HUDEP-2 (cell line): ENCODE results near the gene FEZF1.

Experiments used
- DNase-seq, 76 experiments: peaks; one replicate each; lab custom pipeline; 2025; ENCODE audit not compliant: unreplicated experiment in 76 of 76; lab: John Stamatoyannopoulos, UW

Gene FEZF1

GRCh38 chr7:122304319-122304975, at the start of gene FEZF1:
Gene FEZF1 (minus strand): TSS chr7:122304750. CDS start chr7:122304437, 313 bp downstream.
- no peak for DNase-seq

DNA sequence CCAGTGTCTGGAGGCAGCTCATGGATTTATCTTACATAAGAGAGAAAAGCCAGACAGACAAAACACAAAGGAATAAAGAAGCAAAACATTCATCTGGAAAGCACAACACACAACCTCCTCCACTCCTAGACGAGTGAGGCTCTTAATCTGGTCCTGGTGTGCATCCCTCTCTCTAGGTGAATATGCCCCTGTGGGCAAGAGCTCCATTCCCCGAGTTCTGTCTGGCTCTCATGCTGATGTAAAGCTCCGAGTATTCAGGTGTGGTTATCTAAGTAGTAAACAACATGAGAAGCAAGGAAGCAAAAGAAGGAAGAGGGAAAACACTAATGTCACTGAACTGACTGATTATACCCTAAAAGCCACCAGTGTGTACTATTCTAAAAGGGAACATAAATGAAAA, 47.9 kb upstream of the FEZF1 start:
- no peak for DNase-seq

DNA sequence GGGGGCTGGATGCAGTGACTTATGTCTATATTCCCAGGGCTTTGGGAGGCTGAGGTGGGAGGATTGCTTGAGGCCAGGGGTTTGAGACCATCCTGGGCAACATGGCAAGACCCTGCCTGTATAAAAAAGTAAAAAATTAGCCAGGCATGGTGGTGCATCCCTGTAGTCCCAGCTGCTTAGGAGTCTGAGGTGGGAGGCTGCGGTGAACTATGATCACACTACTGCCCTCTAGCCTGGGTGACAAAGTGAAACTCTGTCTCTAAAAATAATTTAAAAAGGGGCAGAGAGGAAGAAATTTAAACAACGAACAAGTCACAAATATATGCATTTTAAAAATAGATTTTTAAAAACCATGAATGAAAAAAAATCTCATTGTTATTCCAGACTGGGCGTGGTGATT, 46.2 kb upstream of the FEZF1 start:
- DNase-seq: no peak

DNA sequence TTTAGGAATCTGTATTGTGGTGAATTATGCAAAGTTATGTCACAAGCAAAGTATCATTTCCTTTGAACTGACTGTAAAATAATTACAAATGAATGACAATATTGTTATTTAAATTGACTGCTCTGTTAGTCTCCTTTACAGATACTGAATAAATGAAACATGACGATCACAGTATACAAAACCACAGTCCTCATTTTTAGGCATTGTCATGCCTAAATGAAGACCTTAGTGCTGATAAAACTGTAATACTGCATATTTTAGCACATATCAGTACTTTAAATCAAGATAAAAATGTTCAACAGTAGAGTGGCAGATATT, 39.7 kb upstream of the FEZF1 start:
- no peak for DNase-seq

DNA sequence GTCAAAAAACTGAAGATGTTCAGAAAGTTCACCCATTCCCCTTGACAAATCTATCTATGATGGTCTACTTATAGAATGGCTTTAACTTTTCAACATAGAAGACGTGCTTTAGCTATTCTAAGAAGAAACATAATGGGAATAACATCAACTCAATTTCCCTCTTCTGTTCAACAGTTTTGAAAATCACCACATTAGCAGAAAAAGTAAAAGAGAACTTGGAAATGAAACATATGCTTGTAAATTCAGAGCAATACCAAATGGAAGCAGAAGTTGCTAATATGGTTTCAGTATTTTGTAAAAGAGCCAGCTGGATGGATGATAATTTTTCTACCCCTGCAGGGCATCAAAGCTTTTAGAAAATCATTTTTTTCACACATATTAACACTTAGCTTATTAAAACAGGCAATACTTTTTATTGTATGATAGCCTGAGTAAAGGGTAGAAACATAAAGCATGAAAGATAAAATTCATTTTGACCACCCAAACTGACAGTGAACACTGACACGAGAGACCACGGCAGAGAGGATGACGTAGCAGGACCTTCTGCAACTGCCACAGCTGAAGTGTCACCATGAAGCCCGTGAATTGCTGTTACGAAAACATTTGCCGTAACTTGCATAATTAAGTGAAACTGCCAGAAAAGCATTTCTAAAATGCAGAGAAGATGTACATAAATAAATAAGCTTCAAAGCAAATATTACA, 39.2 kb upstream of the FEZF1 start:
- DNase-seq: no peak

GRCh38 chr7:122340427-122340826, 35.9 kb upstream of the FEZF1 start:
- no peak for DNase-seq

DNA sequence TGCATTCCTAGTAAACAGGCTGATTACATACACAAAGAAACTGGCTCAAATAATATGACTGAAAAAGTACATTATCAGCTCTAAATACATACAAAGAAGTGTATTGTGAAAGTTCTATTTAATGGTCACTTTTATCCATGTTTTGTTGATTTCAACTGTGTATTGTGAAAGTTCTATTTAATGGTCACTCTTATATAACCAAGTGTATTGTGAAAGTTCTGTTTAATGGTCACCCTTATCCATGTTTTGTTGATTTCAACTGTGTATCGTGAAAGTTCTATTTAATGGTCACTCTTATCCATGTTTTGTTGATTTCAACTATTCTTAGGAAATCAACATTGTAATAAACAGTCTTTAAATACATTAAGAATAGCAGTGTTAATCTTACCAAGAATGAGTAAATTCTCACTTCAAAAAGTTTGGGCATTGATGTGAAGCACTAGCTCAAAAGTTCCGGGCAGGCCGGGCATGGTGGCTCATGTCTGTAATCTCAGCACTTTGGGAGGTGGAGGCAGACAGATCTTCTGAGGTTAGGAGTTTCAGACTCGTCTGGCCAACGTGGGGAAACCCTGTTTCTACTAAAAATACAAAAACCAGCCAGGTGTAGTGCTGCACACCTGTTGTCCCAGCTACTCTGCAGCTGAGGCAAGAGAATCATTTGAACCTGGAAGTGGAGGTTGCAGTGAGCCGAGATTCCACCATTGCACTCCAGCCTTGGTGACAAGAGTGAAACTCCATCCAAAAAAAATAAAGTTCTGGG, 34.8 kb upstream of the FEZF1 start:
- DNase-seq: no peak

GRCh38 chr7:122337011-122337410, 32.5 kb upstream of the FEZF1 start:
- DNase-seq: no peak

DNA sequence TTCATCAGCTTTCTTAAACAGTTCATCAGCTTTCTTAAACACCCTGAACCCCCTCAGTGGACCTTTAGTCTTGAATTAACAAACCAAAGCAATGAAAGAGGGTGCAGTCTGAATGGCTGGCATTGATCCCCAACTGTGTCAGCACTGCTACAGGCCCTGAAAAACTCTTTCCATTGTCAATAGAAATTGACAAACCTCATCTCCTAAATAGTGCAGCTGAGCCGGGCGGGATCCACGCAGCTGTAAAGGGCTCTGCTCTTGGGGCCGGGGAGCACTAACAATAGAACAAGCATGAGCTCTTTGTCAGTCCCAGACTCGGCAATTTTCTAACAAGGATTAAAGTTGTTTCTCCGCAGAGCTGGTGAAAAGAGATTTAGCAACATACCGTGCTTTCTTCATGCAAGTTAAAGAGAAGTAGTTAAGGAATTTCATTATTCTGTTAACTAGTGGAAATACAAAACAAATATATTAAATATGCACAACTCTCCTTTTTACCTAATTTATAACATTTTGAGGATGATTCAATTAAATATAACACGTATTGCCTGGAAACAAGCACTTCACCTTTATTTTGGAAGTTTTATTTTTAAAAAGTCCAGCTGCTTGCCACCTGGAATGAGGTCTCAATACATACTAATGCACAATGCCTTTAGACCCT, 24.7 kb upstream of the FEZF1 start:
- no peak for DNase-seq

GRCh38 chr7:122327969-122328368, 23.4 kb upstream of the FEZF1 start:
- DNase-seq: no peak

DNA sequence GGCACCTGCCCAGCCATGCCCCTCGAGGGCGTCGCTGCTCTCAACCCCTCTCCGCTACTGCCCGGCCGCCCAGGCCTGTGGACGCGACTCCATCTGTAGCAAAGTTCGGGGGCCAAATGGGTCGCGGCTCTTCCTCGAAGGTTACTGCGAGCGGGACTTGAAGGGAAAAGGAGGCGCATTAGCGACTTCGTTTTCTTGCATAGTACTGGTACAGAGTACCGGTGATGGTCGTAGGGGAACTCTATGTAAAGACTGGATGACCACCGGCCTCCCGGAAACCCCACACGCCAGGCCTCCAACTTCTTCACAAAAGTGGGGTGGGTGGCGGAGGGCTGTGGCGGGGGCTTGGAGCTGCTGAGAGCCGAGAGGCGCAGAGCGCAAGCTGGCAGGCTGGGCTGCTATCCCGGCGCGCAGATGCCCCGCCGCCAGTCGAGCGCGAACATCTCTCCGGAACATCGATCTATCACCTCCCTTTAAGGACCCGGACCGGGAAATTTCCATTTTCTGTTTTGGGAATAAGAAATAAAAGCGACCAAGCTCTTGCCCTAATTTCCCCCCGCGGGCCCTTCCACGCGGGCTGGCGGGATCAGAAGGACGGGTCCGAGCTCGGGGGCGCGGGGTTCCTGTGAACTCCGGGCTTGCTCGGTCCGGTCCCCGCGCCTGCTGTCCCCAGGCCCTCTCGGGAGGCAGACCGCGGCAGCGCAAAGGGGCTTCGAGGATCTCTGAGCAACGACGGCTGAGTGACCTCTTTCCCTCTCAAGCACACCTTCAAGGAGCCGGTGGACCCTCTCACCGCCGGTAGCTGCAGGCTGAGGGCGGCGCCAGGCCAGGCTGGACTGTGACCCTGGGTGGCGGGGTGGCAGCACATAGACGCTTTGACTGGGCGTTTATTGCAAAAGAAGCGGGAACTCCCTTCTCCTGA, 12.2 kb upstream of the FEZF1 start:
- DNase-seq: no peak

DNA sequence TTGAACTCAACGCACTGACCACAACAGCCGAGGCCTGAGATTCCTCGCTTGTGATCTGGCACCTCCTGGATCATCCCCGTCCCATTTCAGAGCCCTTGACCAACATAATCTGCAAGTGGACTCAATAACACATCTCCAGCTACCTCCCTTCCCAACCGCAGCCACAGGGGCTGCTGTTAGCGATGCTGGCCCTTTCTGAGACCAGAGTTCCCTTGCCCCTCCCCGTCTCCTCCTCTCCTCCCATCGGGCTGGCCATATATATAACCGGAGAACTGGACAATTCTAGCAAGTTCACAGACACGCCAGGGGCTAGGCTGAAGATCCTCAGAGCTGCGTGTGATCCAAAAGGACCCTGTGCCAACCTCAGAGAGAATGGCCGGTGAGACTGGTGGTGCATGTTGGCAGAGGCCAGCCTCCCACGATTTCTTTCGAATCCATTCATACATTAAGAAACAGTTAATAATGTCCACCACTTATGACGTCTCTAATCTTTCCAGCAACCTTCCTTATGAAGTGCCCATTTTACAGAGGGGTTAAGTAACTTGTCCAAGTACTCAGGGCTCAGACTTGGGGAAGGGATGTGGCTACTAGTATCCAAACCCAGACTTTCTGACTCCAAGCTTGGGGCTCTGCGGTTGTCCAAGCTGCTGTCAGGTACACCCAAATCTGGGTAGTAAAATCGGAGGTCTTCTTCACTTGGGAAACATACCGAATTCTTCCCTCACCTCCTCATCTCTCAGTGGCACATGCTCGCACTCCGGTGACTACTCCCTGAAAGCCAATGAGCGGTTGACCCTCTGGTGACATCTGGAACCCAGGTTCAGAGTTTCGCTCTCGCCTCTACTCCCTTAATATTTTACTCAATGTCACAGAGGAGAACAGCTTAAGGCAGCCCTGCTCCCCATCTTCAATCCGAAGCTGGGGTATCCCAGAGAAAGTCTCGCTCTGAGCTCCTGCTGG, 11.2 kb upstream of the FEZF1 start:
- no peak for DNase-seq

DNA sequence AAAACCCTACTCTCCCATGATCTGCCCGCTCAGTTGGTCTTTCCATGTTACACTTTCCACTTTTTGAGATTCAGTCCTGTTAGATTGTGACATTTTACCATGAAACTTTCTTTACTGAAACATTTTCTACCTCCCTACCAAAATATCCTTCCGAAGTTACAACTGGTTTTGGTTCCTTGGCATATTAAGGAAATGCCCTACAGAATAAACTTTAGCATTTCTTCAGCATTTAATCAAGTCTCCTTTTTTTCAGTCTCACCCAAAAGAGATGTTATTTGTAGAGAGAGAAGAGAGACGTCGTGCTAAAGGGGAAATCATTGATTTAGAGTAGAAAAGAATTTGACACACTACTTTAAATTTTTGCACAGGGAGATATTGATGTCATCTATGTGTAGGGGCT, 9.7 kb upstream of the FEZF1 start:
- DNase-seq: no peak

DNA sequence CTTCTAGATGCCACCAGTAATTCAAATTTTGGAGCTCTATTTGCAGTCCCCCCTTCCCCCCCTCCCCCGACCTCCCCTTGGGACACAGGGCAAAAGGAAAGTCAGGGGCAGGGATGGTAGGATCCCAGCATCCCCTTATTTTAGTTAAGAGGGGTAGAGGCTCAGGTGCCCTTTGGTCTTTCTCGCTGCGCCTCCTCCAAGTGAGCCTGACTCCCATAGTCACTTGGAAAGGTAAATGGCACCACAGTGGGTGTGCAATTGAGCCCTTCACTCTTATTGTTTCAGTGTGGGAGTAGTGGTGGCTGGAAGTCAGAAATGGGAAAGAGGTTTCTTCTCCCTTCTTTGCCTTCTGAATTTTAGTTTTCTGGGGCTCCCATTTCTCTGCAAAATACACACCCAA, 8.2 kb upstream of the FEZF1 start:
- DNase-seq: no peak

DNA sequence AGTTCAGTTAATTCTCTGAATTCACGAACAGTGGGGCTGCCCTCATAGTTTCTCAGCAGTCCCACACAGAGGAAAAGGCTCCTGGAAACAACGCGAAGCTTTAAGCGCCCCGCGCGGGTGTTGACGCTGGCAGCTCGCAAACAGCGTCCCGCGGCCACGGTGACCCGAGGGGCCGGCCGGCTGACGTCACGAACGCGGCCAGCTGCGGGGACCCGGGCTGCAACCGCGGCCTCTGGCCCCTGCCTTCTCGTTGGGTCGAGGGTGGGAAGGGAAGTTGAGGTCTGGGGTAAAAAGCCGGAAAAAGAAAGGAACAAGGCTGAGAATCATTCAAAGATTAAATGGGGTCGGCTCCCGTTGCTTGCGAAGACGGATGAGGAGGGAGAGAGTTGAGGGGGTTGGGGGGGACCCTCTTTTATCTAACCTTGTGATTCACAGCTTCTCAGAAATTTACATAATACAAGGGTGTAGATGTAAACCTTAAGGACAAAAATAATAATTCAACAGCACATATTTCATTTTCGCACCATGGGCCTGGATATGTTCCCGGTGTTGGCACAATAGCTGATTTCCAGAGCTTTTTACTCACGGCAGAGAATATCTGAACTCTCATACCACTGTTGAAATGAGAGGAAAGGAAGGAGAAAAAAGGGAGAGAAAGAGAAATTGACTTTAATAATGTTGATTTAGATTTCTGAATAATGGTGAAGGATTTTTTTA, 7.3 kb upstream of the FEZF1 start:
- no peak for DNase-seq

GRCh38 chr7:122311050-122311700, 6.6 kb upstream of the FEZF1 start:
- no peak for DNase-seq

- DNase-seq: no peak
Measured at GRCh38 chr7:122310119-122311021, 5.8 kb upstream of the FEZF1 start.
